Measurements from ENCODE around the gene PERP.
"Not testable (repeated sequence)": the region's sequence is repeated elsewhere in the genome, so short reads cannot be mapped to it uniquely, and the experiment has no call there.

Gene PERP

GRCh38 chr6:138105446-138105845 lies 1.8 kb downstream of the PERP start:
- no peak for DNase-seq (ENCODE audit: low read depth in 2 of 2)

- DNase-seq (ENCODE audit: low read depth in 2 of 2): no peak
Measured at GRCh38 chr6:138104618-138105213, 2.5 kb downstream of the PERP start.

- no peak for DNase-seq (ENCODE audit: low read depth in 2 of 2)
Measured at GRCh38 chr6:138103871-138104270, 3.3 kb downstream of the PERP start.

GRCh38 chr6:138101946-138102731 lies 5.1 kb downstream of the PERP start:
- no peak for DNase-seq (ENCODE audit: low read depth in 2 of 2)

DNA sequence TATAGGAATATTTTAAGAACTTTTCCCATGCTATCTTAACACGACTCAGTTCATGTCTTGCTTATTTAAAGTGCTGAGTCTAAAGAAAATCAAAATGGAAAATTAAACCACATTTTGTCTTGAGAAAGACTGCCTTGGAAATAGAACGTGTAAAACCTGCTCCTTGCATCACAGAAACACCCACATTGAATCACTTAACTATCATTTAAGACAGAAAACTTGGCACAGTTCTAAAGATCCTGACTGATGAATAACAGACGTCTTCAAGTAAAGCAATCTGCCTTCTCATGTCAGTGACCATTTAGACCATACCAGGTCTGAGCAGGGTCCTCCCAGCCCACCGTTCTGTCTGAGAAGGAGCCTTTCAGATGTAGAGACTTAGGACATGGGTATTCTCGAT lies 7.4 kb downstream of the PERP start:
- DNase-seq (ENCODE audit: low read depth in 2 of 2): no peak

DNA sequence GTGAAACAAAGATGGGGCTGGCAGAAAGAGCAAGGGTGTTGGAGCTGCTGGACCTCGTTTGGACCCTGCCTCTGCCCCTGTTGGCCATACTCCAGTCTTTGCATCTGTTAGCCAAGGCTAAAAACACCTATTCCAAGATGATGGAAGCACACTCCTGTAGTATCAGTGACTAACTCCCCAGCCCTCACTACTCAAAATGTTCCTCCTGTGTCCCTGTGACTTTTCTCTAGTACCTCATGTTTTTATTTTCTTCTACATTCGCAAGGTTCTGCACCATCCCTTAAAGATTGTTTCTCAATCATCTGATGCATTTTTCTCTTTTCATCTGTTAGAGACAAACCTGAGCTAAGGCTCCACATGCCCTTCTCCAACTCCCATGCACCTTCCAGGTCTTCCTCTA lies 8.9 kb downstream of the PERP start:
- DNase-seq (ENCODE audit: low read depth in 2 of 2): no peak

GRCh38 chr6:138094260-138094659 lies 13.0 kb downstream of the PERP start:
- DNase-seq (ENCODE audit: low read depth in 2 of 2): no peak

- DNase-seq (ENCODE audit: low read depth in 2 of 2): no peak
Measured at GRCh38 chr6:138093632-138094031, 13.6 kb downstream of the PERP start.

DNA sequence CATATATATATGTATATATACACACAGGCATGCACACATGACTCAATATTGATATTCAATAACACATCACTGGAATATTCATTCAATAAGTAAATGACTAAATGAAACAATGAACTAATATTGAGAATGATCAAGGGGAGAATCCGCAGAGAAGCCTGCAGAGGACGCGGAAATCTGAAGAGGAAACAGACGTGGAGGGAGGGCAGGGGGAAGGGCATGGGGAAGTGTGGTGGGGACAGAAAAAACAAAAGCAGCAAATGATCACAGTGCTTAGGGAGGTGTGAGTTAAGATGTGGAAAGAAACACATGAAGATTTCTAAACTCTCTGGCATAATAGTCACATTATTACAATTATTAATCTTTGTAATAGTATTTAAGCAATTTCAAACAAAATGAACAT lies 14.5 kb downstream of the PERP start:
- no peak for DNase-seq (ENCODE audit: low read depth in 2 of 2)

DNA sequence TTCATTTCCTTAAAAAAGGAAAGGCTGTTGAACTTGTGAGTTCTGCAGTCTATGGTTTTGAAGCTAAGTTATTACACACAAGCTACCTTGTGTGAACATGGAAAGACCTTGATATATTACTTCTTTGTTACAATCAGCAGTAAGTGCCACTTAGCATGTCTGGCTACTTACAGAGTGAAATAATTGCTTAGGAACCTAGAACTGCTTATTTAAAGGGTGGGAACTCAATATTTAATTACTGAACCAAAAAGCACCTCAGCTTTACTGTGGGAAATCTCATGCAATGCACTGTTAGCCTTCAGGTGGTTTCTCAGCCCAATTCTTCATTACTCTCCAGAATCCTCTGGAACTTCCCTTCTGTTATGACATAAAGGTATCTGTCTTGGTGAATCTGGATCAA lies 17.9 kb downstream of the PERP start:
- DNase-seq (ENCODE audit: low read depth in 2 of 2): no peak

DNA sequence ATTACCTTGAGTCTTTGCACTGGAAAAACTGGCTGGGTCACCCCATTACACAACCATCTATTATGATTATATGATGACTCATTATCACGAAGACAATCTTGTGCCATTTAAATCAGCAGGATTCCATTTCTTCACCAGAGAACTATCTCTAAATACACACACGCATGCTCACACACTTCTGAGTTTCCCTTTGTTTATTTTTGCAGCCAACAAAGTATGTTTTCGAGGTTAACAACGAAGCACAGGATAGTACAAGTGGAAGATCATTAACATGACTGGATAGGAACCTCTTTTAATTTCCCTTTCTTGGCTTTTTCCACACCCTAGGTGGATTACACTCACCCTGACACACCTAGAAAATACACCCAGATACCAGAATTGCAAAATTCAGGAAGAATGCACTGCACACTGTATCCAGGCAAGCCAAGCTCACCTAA lies 18.9 kb downstream of the PERP start:
- no peak for DNase-seq (ENCODE audit: low read depth in 2 of 2)

- no peak for DNase-seq (ENCODE audit: low read depth in 2 of 2)
Measured at GRCh38 chr6:138087593-138088325, 19.5 kb downstream of the PERP start.

- no peak for DNase-seq (ENCODE audit: low read depth in 2 of 2)
Measured at GRCh38 chr6:138086573-138087196, 20.5 kb downstream of the PERP start.

- DNase-seq (ENCODE audit: low read depth in 2 of 2): no peak
Measured at GRCh38 chr6:138085839-138086222, 21.4 kb downstream of the PERP start.

DNA sequence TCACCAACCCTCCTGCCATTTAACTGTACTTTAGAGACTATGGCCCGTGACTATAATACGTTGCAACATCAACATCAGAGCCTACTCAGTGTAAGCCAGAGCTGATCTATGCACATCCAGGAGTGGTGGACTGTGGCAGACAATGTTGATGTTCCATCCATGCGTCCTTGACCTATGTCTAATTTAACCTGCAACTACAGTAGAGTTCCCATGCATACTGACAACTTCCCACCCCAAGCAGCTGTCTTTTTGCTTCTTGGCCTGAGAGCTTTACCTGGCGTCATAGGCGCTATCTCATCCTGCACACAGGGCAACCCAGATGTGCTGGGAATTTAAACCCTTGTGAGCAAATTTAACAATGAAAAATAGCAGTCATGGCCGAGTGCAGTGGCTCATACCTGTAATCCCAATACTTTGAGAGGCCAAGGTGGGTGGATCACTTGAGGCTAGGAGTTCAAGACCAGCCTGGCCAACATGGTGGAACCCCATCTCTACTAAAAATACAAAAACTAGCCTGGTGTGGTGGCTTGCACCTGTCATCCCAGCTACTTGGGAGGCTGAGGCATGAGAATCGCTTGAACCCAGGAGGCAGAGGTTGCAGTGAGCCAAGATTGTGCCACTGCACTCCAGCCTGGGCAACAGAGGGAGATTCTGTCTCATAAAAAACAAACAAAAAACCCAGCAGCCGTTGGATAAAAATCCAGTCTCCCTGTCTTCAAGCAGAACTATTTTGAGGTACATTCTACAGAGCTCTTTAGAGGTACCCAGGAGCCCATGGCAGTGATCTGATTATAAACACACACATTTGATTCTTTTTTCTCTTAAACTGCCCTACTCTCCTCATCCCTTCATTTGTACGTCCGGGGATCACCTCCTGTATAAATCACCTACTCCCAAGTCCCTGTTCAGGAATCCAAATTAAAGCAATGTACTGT lies 22.0 kb downstream of the PERP start:
- no peak for DNase-seq (ENCODE audit: low read depth in 2 of 2)

DNA sequence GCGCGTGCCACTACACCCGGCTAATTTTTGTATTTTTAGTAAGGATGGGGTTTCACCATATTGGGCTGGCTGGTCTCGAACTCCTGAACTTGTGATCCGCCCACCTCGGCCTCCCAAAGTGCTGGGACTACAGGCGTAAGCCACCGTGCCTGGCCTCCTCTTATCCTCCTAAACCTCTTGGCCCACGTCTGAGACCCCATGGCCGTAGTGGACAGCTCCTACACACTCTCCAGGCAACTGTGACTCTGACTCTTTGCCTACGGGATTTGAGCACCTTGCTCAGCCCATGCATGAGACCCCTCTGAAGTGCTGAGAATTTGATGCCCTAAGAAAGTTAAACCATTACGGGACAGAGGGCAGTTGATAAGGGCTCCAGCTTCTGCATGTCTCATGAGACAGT lies 25.0 kb downstream of the PERP start:
- no peak for DNase-seq (ENCODE audit: low read depth in 2 of 2)

GRCh38 chr6:138079556-138079955 lies 27.7 kb downstream of the PERP start:
- DNase-seq (ENCODE audit: low read depth in 2 of 2): not testable (repeated sequence)

DNA sequence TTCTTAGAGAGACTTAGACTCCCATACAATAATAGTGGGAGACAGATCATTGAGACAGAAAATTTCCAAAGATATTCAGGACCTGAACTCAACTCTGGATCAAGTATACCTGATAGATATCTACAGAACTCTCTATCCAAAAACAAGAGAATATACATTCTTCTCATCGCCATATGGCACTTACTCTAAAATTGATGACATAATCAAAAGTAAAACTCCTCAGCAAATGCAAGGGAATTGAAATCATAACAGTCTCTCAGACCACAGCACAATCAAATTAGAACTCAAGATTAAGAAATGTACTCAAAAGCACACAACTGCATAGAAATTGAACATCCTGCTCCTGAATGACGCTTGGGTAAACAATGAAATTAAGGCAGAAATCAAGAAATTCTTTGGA lies 28.7 kb downstream of the PERP start:
- no peak for DNase-seq (ENCODE audit: low read depth in 2 of 2)

- no peak for DNase-seq (ENCODE audit: low read depth in 2 of 2)
Measured at GRCh38 chr6:138073264-138073663, 34.0 kb downstream of the PERP start.

DNA sequence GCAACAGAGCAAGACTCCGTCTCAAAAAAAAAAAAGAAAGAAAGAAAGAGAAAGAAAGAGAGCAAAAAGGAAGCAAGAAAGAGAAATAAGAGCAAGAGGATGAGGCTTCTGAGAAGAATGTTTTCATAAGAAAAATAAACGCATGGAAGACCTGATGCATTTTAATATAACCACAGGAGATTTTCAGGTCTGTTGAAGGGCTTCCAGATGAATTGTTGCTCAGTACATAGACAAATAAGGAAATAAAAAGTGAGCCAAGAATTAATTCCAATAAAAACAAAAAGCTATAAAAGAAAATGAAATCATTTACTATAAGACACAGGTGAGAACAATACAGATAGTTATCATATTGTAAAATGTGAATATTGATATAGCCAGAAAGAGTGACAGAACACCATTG lies 43.5 kb downstream of the PERP start:
- no peak for DNase-seq (ENCODE audit: low read depth in 2 of 2)

- no peak for DNase-seq (ENCODE audit: low read depth in 2 of 2)
Measured at GRCh38 chr6:138054982-138055381, 52.2 kb downstream of the PERP start.
